Measurements from ENCODE around the gene LZTFL1. TPM values are rescaled to one million over a fixed set of nuclear protein-coding genes. Genes with fewer than 3 reads are reported as not detected.

Gene LZTFL1
- total RNA-seq, 1 donor from 2014 or later, result 17.6 TPM

GRCh38 chr3:45838466-45838865, 3.5 kb downstream of the LZTFL1 start:
- no peak for DNase-seq (ENCODE audit: low read depth, low spot score)
- peaks cover 8% of the 10 kb centered on the region for H3K4me1 Mint-ChIP-seq
- H3K9me3 Mint-ChIP-seq, result no peaks in the 10 kb centered on the region
- peak overlapping the region; percentile 8 for H3K4me3 Mint-ChIP-seq
- no peak for TF ChIP-seq CTCF (conservative IDR thresholded peaks at IDR 0.05)
- peaks cover 17% of the 10 kb centered on the region for H3K27me3 Mint-ChIP-seq (ENCODE audit: low read depth)
- H3K36me3 Mint-ChIP-seq (ENCODE audit: low read depth), result no peaks in the 10 kb centered on the region
- no peak overlapping the region for H3K27ac Mint-ChIP-seq (ENCODE audit: unreplicated experiment)

DNA sequence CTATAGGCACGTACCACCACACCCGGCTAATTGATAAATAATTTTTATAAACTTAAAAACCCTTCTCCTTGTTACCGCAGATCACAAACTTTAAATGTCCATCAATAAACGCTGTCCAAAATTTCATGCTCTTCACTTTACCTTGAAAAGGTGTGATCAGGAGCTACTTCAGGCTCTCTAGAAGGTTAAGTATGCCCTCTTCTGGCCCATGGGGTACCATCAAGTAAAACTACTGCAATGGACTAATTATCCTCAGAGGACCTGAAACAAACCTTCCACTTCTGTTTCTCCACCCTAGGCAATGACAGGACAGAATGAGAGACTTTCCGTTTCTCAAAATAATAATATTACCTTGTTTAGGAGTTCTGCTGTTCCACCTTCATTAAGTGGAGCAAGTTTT, 9.2 kb downstream of the LZTFL1 start:
- no peaks in the 10 kb centered on the region for H3K9me3 Mint-ChIP-seq
- H3K4me1 Mint-ChIP-seq, result peaks cover 5% of the 10 kb centered on the region
- H3K4me3 Mint-ChIP-seq, result no peak overlapping the region
- no peaks in the 10 kb centered on the region for H3K27me3 Mint-ChIP-seq (ENCODE audit: low read depth)
- no peak overlapping the region for H3K27ac Mint-ChIP-seq (ENCODE audit: unreplicated experiment)
- peak; percentile 55 for TF ChIP-seq CTCF (conservative IDR thresholded peaks at IDR 0.05)
- H3K36me3 Mint-ChIP-seq (ENCODE audit: low read depth), result peaks cover 4% of the 10 kb centered on the region
- no peak for DNase-seq (ENCODE audit: low read depth, low spot score)

- TF ChIP-seq CTCF (conservative IDR thresholded peaks at IDR 0.05), result no peak
- Mint-ChIP-seq H3K4me3 (no peak overlapping the region), H3K27me3 (ENCODE audit: low read depth) (no peaks in the 10 kb centered on the region), H3K4me1 (peaks cover 5% of the 10 kb centered on the region), H3K27ac (ENCODE audit: unreplicated experiment) (no peak overlapping the region), H3K36me3 (ENCODE audit: low read depth) (peaks cover 4% of the 10 kb centered on the region), H3K9me3 (no peaks in the 10 kb centered on the region)
- DNase-seq (ENCODE audit: low read depth, low spot score), result no peak
Measured at GRCh38 chr3:45830121-45830520, 11.8 kb downstream of the LZTFL1 start.

GRCh38 chr3:45826908-45827307, 15.0 kb downstream of the LZTFL1 start:
- Mint-ChIP-seq H3K27me3 (ENCODE audit: low read depth) (no peaks in the 10 kb centered on the region), H3K27ac (ENCODE audit: unreplicated experiment) (no peak overlapping the region), H3K36me3 (ENCODE audit: low read depth) (peaks cover 4% of the 10 kb centered on the region), H3K9me3 (no peaks in the 10 kb centered on the region), H3K4me1 (peaks cover 5% of the 10 kb centered on the region), H3K4me3 (no peak overlapping the region)
- no peak for DNase-seq (ENCODE audit: low read depth, low spot score)
- TF ChIP-seq CTCF (conservative IDR thresholded peaks at IDR 0.05), result no peak

DNA sequence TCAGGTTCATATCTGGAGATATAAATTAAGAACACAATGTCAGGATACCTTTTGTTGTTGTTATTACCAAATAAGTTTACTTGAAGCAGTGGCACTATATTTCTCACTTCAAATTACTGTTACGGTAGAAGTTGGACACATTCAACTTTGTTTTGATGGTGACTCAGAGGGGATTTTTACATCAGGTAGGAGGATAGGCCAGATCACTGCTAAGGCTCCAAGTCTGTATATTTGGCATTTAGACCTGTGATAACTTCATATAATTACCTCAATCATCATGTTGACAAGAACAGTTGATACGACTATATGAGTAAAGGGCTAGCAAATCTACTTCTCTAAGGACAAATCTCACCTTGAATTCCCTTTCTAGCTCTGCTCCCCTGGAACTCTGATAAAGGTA, 15.6 kb downstream of the LZTFL1 start:
- H3K36me3 Mint-ChIP-seq (ENCODE audit: low read depth), result peaks cover 8% of the 10 kb centered on the region
- H3K4me3 Mint-ChIP-seq, result no peak overlapping the region
- no peaks in the 10 kb centered on the region for H3K27me3 Mint-ChIP-seq (ENCODE audit: low read depth)
- no peak for DNase-seq (ENCODE audit: low read depth, low spot score)
- no peak for TF ChIP-seq CTCF (conservative IDR thresholded peaks at IDR 0.05)
- H3K9me3 Mint-ChIP-seq, result no peaks in the 10 kb centered on the region
- peaks cover 5% of the 10 kb centered on the region for H3K4me1 Mint-ChIP-seq
- no peak overlapping the region for H3K27ac Mint-ChIP-seq (ENCODE audit: unreplicated experiment)

GRCh38 chr3:45821127-45821526, 20.8 kb downstream of the LZTFL1 start:
- H3K27ac Mint-ChIP-seq (ENCODE audit: unreplicated experiment), result no peak overlapping the region
- peaks cover 14% of the 10 kb centered on the region for H3K36me3 Mint-ChIP-seq (ENCODE audit: low read depth)
- no peak for DNase-seq (ENCODE audit: low read depth, low spot score)
- H3K4me1 Mint-ChIP-seq, result no peaks in the 10 kb centered on the region
- no peaks in the 10 kb centered on the region for H3K27me3 Mint-ChIP-seq (ENCODE audit: low read depth)
- no peak overlapping the region for H3K4me3 Mint-ChIP-seq
- H3K9me3 Mint-ChIP-seq, result no peaks in the 10 kb centered on the region
- no peak for TF ChIP-seq CTCF (conservative IDR thresholded peaks at IDR 0.05)
